Endothelial cell of umbilical vein (primary cell): ENCODE measurements around the gene TRMT6. TPM values are rescaled to one million over a fixed set of nuclear protein-coding genes. Genes with fewer than 3 reads are reported as not detected.

Source experiments
- BruUV-seq: library from RNA; stranded (reverse); fragments of 400-500 nt; replicated peaks from 2 replicates; lab custom pipeline; 2021; lab: Mats Ljungman, UMichigan
- CTCF ChIA-PET: fragments of 300-600, 350-600 bp; sonication (Branson Sonifier 250); formaldehyde crosslinking; loops from one replicate; lab custom pipeline; 2021; ENCODE audit warnings: antibody characterized with exemption, inconsistent platforms; lab: Charles Lee
- POLR2A ChIA-PET: fragments of 300-600, 350-600 bp; sonication (Branson Sonifier 250); formaldehyde crosslinking; loops from one replicate; lab custom pipeline; 2021; ENCODE audit warnings: antibody characterized with exemption, inconsistent platforms; lab: Charles Lee
- DNase-seq: peaks from one replicate; pipeline ENCODE4 v3.0.0-alpha.2; 2011; ENCODE audit warnings: low read depth, low spot score
- FAIRE-seq: peaks from 2 replicates; lab custom pipeline; 2011; peaks lifted over from hg19 to GRCh38; lab: Jason Lieb, UNC
- H2AFZ ChIP-seq: 2 replicates; pipeline ENCODE4 v1.6.0; 2012; ENCODE audit warnings: low read depth, low read length, control low read depth, inconsistent platforms
- H3K27ac ChIP-seq: 2 replicates; pipeline ENCODE4 v1.5.1; 2011; ENCODE audit warnings: low read depth, mild to moderate bottlenecking, control low read depth, low read length, moderate library complexity; ENCODE audit not compliant: insufficient read depth
- H3K27me3 ChIP-seq, 2 experiments: 2 replicates each; pipeline versions ENCODE4 v1.6.0 to v1.6.1; 2011; ENCODE audit warnings: low read length in 2 of 2, mixed read lengths in 1 of 2; ENCODE audit not compliant: control insufficient read depth in 2 of 2, insufficient read depth in 2 of 2
- H3K36me3 ChIP-seq, 2 experiments: 2 replicates in 1 of 2; 3 replicates in 1 of 2; pipeline ENCODE4 v1.5.1; 2011; ENCODE audit warnings: low read length in 2 of 2, mild to moderate bottlenecking in 1 of 2, moderate library complexity in 1 of 2; ENCODE audit not compliant: control insufficient read depth in 2 of 2, insufficient read depth in 2 of 2; ENCODE audit errors: extremely low read depth in 1 of 2
- H3K4me1 ChIP-seq: 3 replicates; pipeline ENCODE4 v1.5.1; 2011; ENCODE audit warnings: mild to moderate bottlenecking, low read length; ENCODE audit not compliant: control insufficient read depth, insufficient read depth; ENCODE audit errors: extremely low read depth
- H3K4me2 ChIP-seq: 2 replicates; pipeline ENCODE4 v1.6.1; 2011; ENCODE audit warnings: low read length, control low read depth, mixed read lengths; ENCODE audit not compliant: insufficient read depth
- H3K4me3 ChIP-seq, 3 experiments: fragments of 200-600 bp in 1 of 3; sonication (generic), shearing (Covaris generic) in 1 of 3; replicated peaks in 1 of 3; 2 replicates each; pipeline ENCODE4 v1.5.1; 2011 to 2016; ENCODE audit warnings: control low read depth in 3 of 3, low read length in 3 of 3, mild to moderate bottlenecking in 2 of 3, inconsistent platforms in 1 of 3, low read depth in 1 of 3, moderate library complexity in 1 of 3; ENCODE audit not compliant: insufficient read depth in 1 of 3
- H3K79me2 ChIP-seq: 2 replicates; pipeline ENCODE4 v1.6.0; 2012; ENCODE audit warnings: low read length, inconsistent platforms; ENCODE audit not compliant: control insufficient read depth, insufficient read depth
- H3K9ac ChIP-seq: replicated peaks from 2 replicates; pipeline ENCODE3; 2011; ENCODE audit warnings: low read length, control low read depth; ENCODE audit not compliant: insufficient read depth; ENCODE audit errors: extremely low read depth
- H3K9me1 ChIP-seq: replicated peaks from 3 replicates; pipeline ENCODE4 v1.6.0; 2011; ENCODE audit warnings: mild to moderate bottlenecking, low read length; ENCODE audit not compliant: control insufficient read depth, insufficient read depth; ENCODE audit errors: extremely low read depth
- H3K9me3 ChIP-seq: replicated peaks from 2 replicates; pipeline ENCODE4 v1.5.1; 2012; ENCODE audit warnings: low read length, inconsistent platforms; ENCODE audit not compliant: control insufficient read depth, insufficient read depth
- H4K20me1 ChIP-seq: replicated peaks from 2 replicates; pipeline ENCODE3; 2011; ENCODE audit warnings: mild to moderate bottlenecking, low read length; ENCODE audit not compliant: control insufficient read depth, insufficient read depth; ENCODE audit errors: extremely low read depth
- EZH2 ChIP-seq: IDR thresholded peaks from 2 replicates; pipeline ENCODE4 v1.6.1; 2012; ENCODE audit warnings: borderline replicate concordance, low read depth, mild to moderate bottlenecking, moderate library complexity, low read length, inconsistent platforms; ENCODE audit not compliant: severe bottlenecking
- FOS ChIP-seq: IDR thresholded peaks from 2 replicates; pipeline ENCODE4 v1.6.1; 2011; ENCODE audit warnings: mild to moderate bottlenecking, low read length, moderate library complexity, borderline replicate concordance; ENCODE audit not compliant: insufficient read depth
- GATA2 ChIP-seq: IDR thresholded peaks from 2 replicates; pipeline ENCODE4 v1.7.0; 2011; ENCODE audit warnings: low read depth, mild to moderate bottlenecking, moderate library complexity, mixed read lengths, low read length; ENCODE audit not compliant: insufficient read length, insufficient read depth
- JUN ChIP-seq: IDR thresholded peaks from 2 replicates; pipeline ENCODE4 v1.6.1; 2011; ENCODE audit warnings: borderline replicate concordance, low read depth; ENCODE audit not compliant: insufficient read length, insufficient read depth
- MYC ChIP-seq: IDR thresholded peaks from one replicate; pipeline ENCODE4 v1.6.1; 2011; ENCODE audit warnings: mild to moderate bottlenecking, low read depth, low read length
- POLR2A ChIP-seq: IDR thresholded peaks from 2 replicates; pipeline ENCODE4 v1.6.1; 2012; ENCODE audit warnings: low read depth, mild to moderate bottlenecking, control low read depth, low read length
- POLR2AphosphoS5 ChIP-seq: IDR thresholded peaks from 2 replicates; pipeline ENCODE4 v1.6.1; 2012; ENCODE audit warnings: low read depth, mild to moderate bottlenecking, control low read depth, low read length, moderate library complexity; ENCODE audit not compliant: insufficient read depth
- dilution Hi-C: fragments of 300-500 bp; cut with MboI; formaldehyde crosslinking; loops from one replicate; pipeline ENCODE4 v1.15.0; 2019; ENCODE audit warnings: low sequenced_read_pairs; ENCODE audit not compliant: extremely low pct_ligation_motif_present
- intact Hi-C: fragments of 100-400 bp; cut with micrococcal nuclease; formaldehyde crosslinking; loops from one replicate; pipeline ENCODE4 v1.10.0; 2022
- polyA plus RNA-seq, 4 experiments: library from polyadenylated mRNA; depleted of rRNA in 3 of 4; stranded (reverse) in 3 of 4; unstranded in 1 of 4; fragments of >200 nt; gene quantifications; 2 replicates each; pipeline versions ENCODE4 v1.2.1 to v1.2.3, GENCODE V29; 2011 to 2012; ENCODE audit warnings: missing spikeins in 1 of 4
- total RNA-seq: library from RNA; stranded (reverse); gene quantifications from 2 replicates; pipeline ENCODE4 v1.2.3, GENCODE V29; 2021
- TF ChIP-seq, protein P1 (sequence below): IDR thresholded peaks from 2 replicates; pipeline ENCODE4 v1.6.1; 2011; ENCODE audit not compliant: insufficient read depth, insufficient read length
- TF ChIP-seq, protein P2 (sequence below), 2 donors: IDR thresholded peaks; 1 replicate in 1 of 2; 2 replicates in 1 of 2; pipeline ENCODE4 v1.5.1; 2011; ENCODE audit warnings: low read length in 2 of 2, mild to moderate bottlenecking in 2 of 2, moderate library complexity in 2 of 2, control low read depth in 1 of 2, inconsistent platforms in 1 of 2, low read depth in 1 of 2; ENCODE audit not compliant: insufficient read depth in 1 of 2; ENCODE audit errors: extremely low read depth in 1 of 2

The TRMT6 gene
- total and polyA plus RNA-seq, 2 donors (not counting 3 experiments of a cell fraction or from before 2014, with no cell fraction given) = 4.1 to 12.0 TPM

DNA sequence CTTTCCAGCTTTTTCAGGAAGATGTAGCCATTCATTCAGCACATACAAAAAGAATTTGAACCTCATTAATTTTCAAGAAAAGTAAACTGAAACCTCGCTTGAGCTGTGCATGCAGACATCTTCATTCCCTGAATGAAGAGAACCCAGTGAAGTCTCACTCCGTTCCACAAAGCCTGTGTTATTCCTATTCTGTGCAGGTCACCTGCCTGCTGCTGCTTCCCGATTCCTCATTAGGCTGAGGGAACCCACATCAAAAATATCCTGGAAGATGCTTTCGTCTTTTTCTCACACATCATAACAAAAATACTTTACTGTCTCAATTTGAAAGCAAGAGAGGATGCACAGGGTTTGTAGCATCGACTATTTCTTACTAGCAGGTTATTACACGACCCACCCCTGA lies 40.1 kb downstream of the TRMT6 start:
- Histone ChIP-seq H3K27ac (no peak overlapping the region), H3K4me1 (peaks cover 7% of the 10 kb centered on the region), H2AFZ (no peak overlapping the region), H4K20me1 (no peaks in the 10 kb centered on the region), H3K79me2 (no peaks in the 10 kb centered on the region), H3K4me3 (no peak overlapping the region), H3K9me1 (no peaks in the 10 kb centered on the region), H3K9me3 (no peaks in the 10 kb centered on the region), H3K36me3 (no peaks in the 10 kb centered on the region), H3K9ac (no peak overlapping the region), H3K4me2 (no peak overlapping the region), H3K27me3 (peaks cover 7 to 20% of the 10 kb centered on the region in 2 experiments)
- DNase-seq (no peak), FAIRE-seq (no peak)
- ChIA-PET POLR2A (no interaction called here), CTCF (interaction anchor here (0.7 kb wide), 1 partner anchor 196 kb away, joined by 4 read pairs; no protein-coding TSS in a partner anchor)
- dilution Hi-C loops (no loop called here), intact Hi-C loops (no loop called here)
- no TSS peak for BruUV-seq
- TF ChIP-seq POLR2A = no peak
- TF ChIP-seq JUN = no peak
- TF ChIP-seq EZH2 = no peak
- TF ChIP-seq MYC = no peak
- no peak for TF ChIP-seq FOS
- no peak for TF ChIP-seq POLR2AphosphoS5
- TF ChIP-seq, protein P1, sequence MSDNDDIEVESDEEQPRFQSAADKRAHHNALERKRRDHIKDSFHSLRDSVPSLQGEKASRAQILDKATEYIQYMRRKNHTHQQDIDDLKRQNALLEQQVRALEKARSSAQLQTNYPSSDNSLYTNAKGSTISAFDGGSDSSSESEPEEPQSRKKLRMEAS = no peak
- no peak for TF ChIP-seq GATA2
- TF ChIP-seq, protein P2, sequence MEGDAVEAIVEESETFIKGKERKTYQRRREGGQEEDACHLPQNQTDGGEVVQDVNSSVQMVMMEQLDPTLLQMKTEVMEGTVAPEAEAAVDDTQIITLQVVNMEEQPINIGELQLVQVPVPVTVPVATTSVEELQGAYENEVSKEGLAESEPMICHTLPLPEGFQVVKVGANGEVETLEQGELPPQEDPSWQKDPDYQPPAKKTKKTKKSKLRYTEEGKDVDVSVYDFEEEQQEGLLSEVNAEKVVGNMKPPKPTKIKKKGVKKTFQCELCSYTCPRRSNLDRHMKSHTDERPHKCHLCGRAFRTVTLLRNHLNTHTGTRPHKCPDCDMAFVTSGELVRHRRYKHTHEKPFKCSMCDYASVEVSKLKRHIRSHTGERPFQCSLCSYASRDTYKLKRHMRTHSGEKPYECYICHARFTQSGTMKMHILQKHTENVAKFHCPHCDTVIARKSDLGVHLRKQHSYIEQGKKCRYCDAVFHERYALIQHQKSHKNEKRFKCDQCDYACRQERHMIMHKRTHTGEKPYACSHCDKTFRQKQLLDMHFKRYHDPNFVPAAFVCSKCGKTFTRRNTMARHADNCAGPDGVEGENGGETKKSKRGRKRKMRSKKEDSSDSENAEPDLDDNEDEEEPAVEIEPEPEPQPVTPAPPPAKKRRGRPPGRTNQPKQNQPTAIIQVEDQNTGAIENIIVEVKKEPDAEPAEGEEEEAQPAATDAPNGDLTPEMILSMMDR (IDR thresholded peaks at IDR 0.05; ENCODE audit: extremely low read depth in 1 of 2, insufficient read depth in 1 of 2, low read depth in 1 of 2, low read length in 2 of 2) = no peak
